ENCODE data around the gene PTPRD.

PTPRD gene

DNA sequence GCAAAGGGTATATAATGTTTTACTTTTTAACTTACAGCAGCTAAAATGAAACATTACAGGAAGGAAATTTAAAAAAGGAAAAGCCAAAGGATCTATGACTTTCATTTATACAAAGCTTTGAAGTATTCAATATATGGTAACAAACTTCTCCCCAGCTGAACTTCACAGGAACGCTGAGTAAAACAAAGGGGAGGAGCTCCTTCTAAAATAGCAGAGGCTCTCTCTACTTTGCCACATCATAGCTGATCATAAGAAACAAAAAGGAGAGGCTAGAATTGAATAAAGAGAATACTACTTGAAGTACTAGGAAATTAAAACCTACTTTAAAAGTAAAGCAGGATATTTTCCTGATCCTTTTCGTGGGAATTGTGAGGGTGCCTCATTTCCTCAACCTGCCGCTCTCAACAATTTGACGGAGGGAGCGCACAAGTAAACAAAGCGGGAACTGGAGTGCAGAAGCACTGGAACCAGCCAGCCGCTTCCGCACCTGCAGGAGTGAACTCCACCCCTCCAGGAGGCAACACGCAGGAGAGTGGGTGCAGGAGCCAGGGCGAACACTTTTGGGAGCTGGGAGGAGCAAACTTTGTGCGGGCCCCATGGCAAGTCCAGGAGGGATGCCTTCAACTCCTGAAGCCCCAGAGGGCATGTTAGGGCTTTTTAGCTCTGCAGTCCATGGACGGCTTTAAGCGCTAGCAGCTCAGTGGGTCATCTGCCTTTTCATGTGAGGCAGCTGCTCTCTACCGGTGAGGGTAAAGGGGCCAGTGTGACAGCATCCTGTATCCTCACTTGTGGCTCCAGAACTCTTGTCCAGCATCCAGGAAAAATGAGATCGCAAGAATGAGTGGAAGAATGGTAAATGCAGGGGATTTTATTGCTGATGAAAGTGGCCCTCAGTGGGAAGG is 757.4 kb downstream of the PTPRD start:
- no peaks in the 10 kb centered on the region for H3K4me1 ChIP-seq (ENCODE audit: control insufficient read depth, insufficient read depth, low read length)
- H3K9me3 ChIP-seq (ENCODE audit: control insufficient read depth, insufficient read depth, low read depth, low read length): no peaks in the 10 kb centered on the region
- ChIA-PET POLR2A (no interaction called here), CTCF (no interaction called here)
- H3K27ac ChIP-seq (ENCODE audit: extremely low read depth, low read depth, low read length): no peak overlapping the region
- TF ChIP-seq ZNF626 (tag by site-specific recombination; IDR thresholded peaks at IDR 0.05) (no peak), ZNF48 (tag by site-specific recombination; IDR thresholded peaks at IDR 0.05) (no peak), REPIN1 (tag by site-specific recombination; IDR thresholded peaks at IDR 0.05; ENCODE audit: low read depth) (no peak), ZBTB48 (tag by site-specific recombination; IDR thresholded peaks at IDR 0.05) (no peak), ZNF132 (tag by site-specific recombination; IDR thresholded peaks at IDR 0.05; ENCODE audit: borderline replicate concordance) (no peak), ZNF354C (tag by site-specific recombination; IDR thresholded peaks at IDR 0.05; ENCODE audit: borderline replicate concordance, low read depth) (no peak), ZFP37 (tag by site-specific recombination; IDR thresholded peaks at IDR 0.05) (no peak), SCRT1 (tag by site-specific recombination; IDR thresholded peaks at IDR 0.05; ENCODE audit: borderline replicate concordance) (no peak), ZNF654 (tag by site-specific recombination; IDR thresholded peaks at IDR 0.05; ENCODE audit: low read depth) (no peak), ZNF585B (tag by site-specific recombination; IDR thresholded peaks at IDR 0.05) (no peak), ZNF292 (tag by site-specific recombination; IDR thresholded peaks at IDR 0.05; ENCODE audit: borderline replicate concordance, low read depth) (no peak), ZNF433 (tag by site-specific recombination; IDR thresholded peaks at IDR 0.05; ENCODE audit: low read depth) (no peak), ZNF19 (tag by site-specific recombination; IDR thresholded peaks at IDR 0.05; ENCODE audit: low read depth) (no peak)
- TF ChIP-seq, protein P1, sequence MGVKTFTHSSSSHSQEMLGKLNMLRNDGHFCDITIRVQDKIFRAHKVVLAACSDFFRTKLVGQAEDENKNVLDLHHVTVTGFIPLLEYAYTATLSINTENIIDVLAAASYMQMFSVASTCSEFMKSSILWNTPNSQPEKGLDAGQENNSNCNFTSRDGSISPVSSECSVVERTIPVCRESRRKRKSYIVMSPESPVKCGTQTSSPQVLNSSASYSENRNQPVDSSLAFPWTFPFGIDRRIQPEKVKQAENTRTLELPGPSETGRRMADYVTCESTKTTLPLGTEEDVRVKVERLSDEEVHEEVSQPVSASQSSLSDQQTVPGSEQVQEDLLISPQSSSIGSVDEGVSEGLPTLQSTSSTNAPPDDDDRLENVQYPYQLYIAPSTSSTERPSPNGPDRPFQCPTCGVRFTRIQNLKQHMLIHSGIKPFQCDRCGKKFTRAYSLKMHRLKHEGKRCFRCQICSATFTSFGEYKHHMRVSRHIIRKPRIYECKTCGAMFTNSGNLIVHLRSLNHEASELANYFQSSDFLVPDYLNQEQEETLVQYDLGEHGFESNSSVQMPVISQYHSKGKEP (tag by site-specific recombination; IDR thresholded peaks at IDR 0.05): no peak
- H3K4me3 ChIP-seq (ENCODE audit: low read depth, low read length): no peak overlapping the region
- no peaks in the 10 kb centered on the region for H3K36me3 ChIP-seq (ENCODE audit: control insufficient read depth in 2 of 2, insufficient read depth in 1 of 2, low read length in 2 of 2)

DNA sequence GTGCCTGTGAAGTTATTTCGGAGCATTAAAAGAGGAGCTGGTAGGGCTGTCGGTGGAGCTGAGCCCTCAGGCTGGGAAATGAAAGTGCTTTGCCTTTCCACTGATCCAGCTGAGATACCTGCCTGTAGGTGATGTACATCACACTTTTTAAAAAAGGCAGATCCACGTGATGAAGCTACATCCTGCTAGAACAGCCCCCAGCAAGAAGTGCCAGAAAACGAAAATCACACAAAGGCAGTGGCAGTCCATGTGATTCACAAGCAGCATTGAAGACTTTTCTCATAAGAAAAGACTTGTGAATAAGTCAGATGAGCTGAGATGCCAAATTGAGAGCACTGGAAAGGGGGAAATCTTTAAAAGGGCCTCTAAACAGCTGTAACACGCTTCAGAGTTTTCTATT is 765.1 kb downstream of the PTPRD start:
- Histone ChIP-seq H3K4me1 (ENCODE audit: control insufficient read depth, insufficient read depth, low read length) (no peaks in the 10 kb centered on the region), H3K36me3 (ENCODE audit: control insufficient read depth in 2 of 2, insufficient read depth in 1 of 2, low read length in 2 of 2) (no peaks in the 10 kb centered on the region), H3K27ac (ENCODE audit: extremely low read depth, low read depth, low read length) (no peak overlapping the region), H3K4me3 (ENCODE audit: low read depth, low read length) (no peak overlapping the region), H3K9me3 (ENCODE audit: control insufficient read depth, insufficient read depth, low read depth, low read length) (no peaks in the 10 kb centered on the region)
- ChIA-PET CTCF (no interaction called here), POLR2A (no interaction called here)
- TF ChIP-seq SETDB1 (IDR thresholded peaks at IDR 0.05; ENCODE audit: insufficient read length, low read length) (no peak), ZNF558 (tag by site-specific recombination; IDR thresholded peaks at IDR 0.05) (no peak), ZEB2 (tag by site-specific recombination; IDR thresholded peaks at IDR 0.05) (no peak), ZNF514 (tag by site-specific recombination; IDR thresholded peaks at IDR 0.05) (no peak), CTCF (tag by site-specific recombination; IDR thresholded peaks at IDR 0.05) (no peak), ZNF335 (tag by site-specific recombination; conservative IDR thresholded peaks at IDR 0.05) (no peak), BCL11A (tag by site-specific recombination; IDR thresholded peaks at IDR 0.05; ENCODE audit: low read depth) (no peak), ZNF658 (tag by site-specific recombination; IDR thresholded peaks at IDR 0.05) (no peak), ZNF146 (tag by site-specific recombination; IDR thresholded peaks at IDR 0.05) (no peak), ZNF704 (tag by site-specific recombination; IDR thresholded peaks at IDR 0.05) (no peak), ZNF416 (tag by site-specific recombination; IDR thresholded peaks at IDR 0.05) (no peak)
- TF ChIP-seq, protein P2, sequence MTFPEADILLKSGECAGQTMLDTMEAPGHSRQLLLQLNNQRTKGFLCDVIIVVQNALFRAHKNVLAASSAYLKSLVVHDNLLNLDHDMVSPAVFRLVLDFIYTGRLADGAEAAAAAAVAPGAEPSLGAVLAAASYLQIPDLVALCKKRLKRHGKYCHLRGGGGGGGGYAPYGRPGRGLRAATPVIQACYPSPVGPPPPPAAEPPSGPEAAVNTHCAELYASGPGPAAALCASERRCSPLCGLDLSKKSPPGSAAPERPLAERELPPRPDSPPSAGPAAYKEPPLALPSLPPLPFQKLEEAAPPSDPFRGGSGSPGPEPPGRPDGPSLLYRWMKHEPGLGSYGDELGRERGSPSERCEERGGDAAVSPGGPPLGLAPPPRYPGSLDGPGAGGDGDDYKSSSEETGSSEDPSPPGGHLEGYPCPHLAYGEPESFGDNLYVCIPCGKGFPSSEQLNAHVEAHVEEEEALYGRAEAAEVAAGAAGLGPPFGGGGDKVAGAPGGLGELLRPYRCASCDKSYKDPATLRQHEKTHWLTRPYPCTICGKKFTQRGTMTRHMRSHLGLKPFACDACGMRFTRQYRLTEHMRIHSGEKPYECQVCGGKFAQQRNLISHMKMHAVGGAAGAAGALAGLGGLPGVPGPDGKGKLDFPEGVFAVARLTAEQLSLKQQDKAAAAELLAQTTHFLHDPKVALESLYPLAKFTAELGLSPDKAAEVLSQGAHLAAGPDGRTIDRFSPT (tag by site-specific recombination; IDR thresholded peaks at IDR 0.05): no peak
- TF ChIP-seq, protein P3, sequence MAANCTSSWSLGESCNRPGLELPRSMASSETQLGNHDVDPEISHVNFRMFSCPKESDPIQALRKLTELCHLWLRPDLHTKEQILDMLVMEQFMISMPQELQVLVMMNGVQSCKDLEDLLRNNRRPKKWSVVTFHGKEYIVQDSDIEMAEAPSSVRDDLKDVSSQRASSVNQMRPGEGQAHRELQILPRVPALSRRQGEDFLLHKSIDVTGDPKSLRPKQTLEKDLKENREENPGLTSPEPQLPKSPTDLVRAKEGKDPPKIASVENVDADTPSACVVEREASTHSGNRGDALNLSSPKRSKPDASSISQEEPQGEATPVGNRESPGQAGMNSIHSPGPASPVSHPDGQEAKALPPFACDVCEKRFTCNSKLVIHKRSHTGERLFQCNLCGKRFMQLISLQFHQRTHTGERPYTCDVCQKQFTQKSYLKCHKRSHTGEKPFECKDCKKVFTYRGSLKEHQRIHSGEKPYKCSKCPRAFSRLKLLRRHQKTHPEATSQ (tag by site-specific recombination; IDR thresholded peaks at IDR 0.05): no peak
